MV-4-11 (cell line): ENCODE results near the gene FBXL15.

ENCODE experiments used
- DNase-seq: peaks from one replicate; lab custom pipeline; 2025; lab: John Stamatoyannopoulos, UW

Gene FBXL15

GRCh38 chr10:102431452-102432124 is 11.0 kb downstream of the FBXL15 start:
- peak; percentile 15 for DNase-seq

GRCh38 chr10:102432162-102432950 is 11.7 kb downstream of the FBXL15 start, which contains the start of gene CUEDC2:
Gene CUEDC2 (minus strand): TSS chr10:102432574. CDS start chr10:102425188, 7,386 bp downstream.
- peak; percentile 96 for DNase-seq

- peak; percentile 60 for DNase-seq
Observed at GRCh38 chr10:102433619-102434046, 13.0 kb downstream of the FBXL15 start.

DNA sequence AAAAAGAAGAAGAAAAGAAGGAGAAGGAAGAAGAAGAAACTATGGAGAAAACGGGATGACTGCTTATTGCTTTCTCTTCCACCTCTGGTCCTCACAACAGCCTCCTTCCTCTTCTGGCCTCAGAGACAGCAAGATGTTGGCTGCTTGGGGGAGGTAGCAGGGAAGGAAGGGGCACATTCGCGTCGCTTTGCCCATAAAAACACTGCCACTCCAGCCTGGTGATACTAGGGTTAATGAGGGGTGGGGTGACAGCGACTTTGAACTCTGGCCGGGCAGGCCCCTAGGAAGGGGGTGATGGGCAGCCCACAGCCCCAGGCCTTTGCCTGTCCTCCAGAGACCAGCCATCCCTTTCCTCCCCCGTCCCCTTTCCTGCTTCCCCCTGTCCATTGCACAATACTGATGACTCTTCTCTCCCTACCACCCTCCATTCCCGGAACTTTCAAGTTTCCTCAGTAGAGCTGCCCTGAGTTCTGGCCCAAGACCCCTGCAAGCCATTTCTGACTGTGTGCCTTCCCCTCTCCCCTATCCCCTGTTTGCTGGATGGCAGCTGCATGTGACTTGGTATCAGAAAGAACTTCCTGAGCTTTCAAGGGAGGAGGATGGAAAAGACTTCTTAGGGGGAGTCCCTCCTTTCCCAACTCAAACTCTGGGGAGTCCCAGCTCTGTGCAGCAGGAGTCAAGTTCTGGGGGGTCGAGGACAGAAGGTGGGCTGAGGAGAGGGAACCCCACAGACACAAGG is 13.9 kb downstream of the FBXL15 start:
- DNase-seq = peak; percentile 30

DNA sequence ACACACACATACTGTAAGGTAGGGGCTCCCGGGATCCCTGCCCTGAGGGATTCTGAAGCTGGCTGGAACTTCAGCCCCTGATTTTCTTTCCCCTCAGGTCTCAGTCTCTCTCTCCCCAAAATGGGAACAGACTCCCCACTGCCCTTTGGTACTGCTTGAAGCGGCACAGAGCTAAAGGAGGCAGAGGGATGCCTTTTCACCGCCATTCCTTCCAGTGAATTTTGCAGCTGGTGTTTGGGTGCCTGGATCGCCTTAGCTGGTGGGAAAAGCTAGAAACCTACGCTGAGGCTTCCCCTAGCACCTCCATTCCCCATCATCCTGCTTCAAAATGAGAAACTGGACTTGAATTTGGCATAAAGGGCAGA is 14.5 kb downstream of the FBXL15 start:
- no peak for DNase-seq

GRCh38 chr10:102435529-102436233 is 15.0 kb downstream of the FBXL15 start:
- DNase-seq = peak; percentile 9

- no peak for DNase-seq
Observed at GRCh38 chr10:102436312-102436711, 15.7 kb downstream of the FBXL15 start.

DNA sequence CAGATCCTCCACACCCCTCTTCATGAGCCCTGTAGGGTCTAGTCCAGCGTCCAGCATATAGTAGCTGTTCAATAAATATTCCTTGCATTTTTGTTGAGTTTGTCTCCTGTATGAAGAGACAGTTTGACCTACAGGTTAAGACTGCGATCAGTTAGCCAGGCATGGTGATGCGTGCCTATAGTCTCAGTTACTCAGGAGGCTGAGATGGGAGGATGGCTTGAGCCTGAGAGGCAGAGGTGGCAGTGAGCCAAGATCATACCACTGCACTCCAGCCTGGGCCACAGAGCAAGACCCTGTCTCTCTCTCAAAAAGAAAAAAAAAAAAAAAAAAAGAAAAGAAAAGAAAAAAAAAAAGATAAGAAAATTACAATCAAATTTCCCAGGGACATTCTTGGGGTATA is 16.9 kb downstream of the FBXL15 start:
- no peak for DNase-seq

- no peak for DNase-seq
Observed at GRCh38 chr10:102438374-102438773, 17.7 kb downstream of the FBXL15 start.

GRCh38 chr10:102444851-102445250 is 24.2 kb downstream of the FBXL15 start:
- no peak for DNase-seq

DNA sequence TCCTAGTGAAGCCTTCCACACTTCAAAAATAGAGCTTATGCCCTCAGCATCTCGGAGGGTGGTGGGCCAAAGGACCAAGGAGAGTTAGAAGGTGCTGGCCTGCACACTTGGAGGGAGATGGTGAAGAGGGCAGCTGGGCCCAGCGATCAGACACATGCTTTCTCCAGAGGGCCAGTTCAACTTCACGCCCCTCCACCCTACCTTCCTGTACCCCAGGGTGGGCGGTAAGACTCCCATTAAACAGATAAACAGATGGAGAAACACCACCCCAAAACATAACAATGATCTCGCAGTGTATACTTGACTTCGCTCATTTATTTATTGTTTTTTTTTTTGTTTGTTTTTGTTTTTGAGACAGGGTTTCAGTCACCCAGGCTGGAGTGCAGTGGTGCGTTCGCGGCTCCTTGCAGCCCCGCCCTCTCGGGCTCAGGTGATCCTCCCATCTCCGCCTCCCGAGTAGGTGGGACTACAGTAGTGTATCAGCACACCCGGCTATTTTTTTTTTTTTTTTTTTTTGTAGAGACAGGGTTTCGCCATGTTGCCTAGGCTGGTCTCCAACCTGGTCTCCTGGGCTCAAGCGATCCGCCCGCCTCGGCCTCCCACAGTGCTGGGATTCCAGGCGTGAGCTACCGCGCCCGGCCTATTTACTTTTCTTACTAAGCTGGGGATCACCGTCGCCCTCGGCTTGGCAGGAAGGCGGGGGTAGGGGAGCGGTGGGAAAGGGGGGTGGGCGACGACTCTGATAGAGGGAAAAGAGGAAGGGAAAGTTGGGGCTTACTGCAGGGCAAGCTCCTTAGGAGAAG is 28.9 kb downstream of the FBXL15 start:
- peak; percentile 58 for DNase-seq

- no peak for DNase-seq
Observed at GRCh38 chr10:102450124-102450373, 29.4 kb downstream of the FBXL15 start.

GRCh38 chr10:102450374-102451104 is 29.9 kb downstream of the FBXL15 start:
- DNase-seq = peak; percentile 76

GRCh38 chr10:102451105-102451969 is 30.7 kb downstream of the FBXL15 start, which contains the start of gene C10orf95:
Gene C10orf95 (minus strand): TSS chr10:102451543. CDS start chr10:102451093, 450 bp downstream.
- DNase-seq = no peak

DNA sequence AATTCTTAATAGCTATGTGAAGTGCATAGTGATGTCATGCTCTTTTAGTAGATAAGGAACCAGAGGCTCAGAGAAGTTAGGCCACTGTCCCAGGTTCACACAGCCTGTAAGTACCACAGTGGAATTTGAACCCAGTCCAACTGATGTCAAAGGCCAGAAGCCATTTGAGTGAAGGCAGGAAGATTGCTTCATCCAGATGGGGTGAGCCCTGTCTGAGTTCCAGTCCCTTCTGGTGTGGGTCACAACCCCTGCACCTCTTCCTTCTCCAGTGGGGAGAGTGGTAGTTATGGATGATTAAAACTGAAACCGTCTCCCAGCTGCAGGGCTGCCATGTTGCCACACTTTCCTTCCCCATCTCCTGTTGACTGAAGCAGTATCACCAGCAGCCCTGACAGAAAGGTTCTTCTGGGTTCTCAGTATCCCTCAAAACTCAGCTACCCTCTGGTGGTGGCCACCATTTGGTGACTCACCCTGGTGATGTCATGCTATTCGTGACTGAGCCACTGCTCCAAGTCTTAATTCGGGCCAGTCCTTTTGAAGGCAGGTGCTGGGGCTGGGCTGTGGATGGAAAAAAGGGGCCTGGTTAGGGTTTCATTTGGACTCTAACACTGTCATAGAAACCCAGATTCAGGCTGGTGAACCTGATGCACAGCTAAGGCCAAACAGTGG is 32.2 kb downstream of the FBXL15 start:
- DNase-seq = peak; percentile 100

GRCh38 chr10:102453502-102453901 is 32.9 kb downstream of the FBXL15 start:
- DNase-seq = no peak

- DNase-seq = peak; percentile 54
Observed at GRCh38 chr10:102454662-102455487, 34.2 kb downstream of the FBXL15 start.

- peak; percentile 70 for DNase-seq
Observed at GRCh38 chr10:102455893-102456471, 35.3 kb downstream of the FBXL15 start.
